WI38 (cell line): ENCODE data around the gene SIL1.
A peak's percentile ranks its signal among the peaks of the same experiment; 100 is the strongest.

Experiments used
- H3K4me3 ChIP-seq: 2 replicates; pipeline ENCODE4 v1.5.1; 2011; ENCODE audit warnings: low read depth, mild to moderate bottlenecking, control low read depth, low read length
- CTCF ChIP-seq: IDR thresholded peaks from 2 replicates; pipeline ENCODE4 v1.5.1; 2012; ENCODE audit warnings: low read depth, mild to moderate bottlenecking, control low read depth, low read length

Gene SIL1

GRCh38 chr5:138933522-138934290 lies 264.5 kb downstream of the SIL1 start:
- TF ChIP-seq CTCF, result no peak

GRCh38 chr5:138932171-138932810 lies 265.9 kb downstream of the SIL1 start:
- TF ChIP-seq CTCF, result peak; percentile 2; the same call in 1 of the 2 replicates
- H3K4me3 ChIP-seq, result no peak overlapping the region

More at GRCh38 chr5:138933522-138934290, 264.5 kb downstream of the SIL1 start:
- H3K4me3 ChIP-seq, result no peak overlapping the region

- TF ChIP-seq CTCF, result no peak
- H3K4me3 ChIP-seq, result no peak overlapping the region
These were observed 267.6 kb downstream of the SIL1 start for GRCh38 chr5:138930371-138931097.

GRCh38 chr5:138929571-138929955 lies 268.6 kb downstream of the SIL1 start:
- no peak for TF ChIP-seq CTCF
- no peak overlapping the region for H3K4me3 ChIP-seq

DNA sequence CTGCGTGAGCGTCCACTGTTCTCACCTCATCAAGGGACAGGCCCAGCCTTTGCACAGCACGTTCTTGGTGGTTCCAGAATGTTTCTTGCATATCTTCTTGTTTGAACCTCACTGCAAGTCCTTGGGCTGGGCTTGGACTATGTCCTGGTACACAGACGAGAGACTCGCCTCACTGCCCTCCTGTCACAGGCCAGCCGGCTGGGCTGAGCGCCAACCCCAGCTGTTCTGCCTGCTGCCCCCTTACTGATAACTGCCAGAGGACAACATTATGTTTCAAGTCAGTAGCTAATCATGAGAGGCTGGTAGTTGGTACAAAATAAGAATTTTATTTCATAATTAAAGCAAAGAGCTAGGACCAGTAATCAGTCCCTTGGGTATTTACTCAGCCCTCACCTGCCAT lies 270.2 kb downstream of the SIL1 start:
- no peak for TF ChIP-seq CTCF
- no peak overlapping the region for H3K4me3 ChIP-seq

DNA sequence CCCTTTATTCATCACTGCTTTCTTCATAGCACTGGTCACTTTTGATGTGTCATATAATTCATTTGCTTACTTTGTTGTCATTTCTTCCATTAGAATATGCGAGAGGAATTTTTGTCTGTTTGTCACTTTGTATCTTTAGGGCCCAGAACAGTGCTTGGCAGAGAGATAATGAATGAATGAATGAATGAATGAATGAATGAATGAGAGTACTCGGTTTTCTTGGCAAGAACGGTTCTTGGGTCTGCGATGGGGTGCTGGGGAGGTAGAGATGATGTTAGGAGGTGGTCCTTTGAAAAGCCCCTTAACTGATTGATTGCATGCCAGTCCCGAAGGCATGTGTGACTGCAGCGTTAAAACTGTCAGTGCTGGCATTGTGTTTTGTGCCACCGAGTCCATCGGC lies 270.6 kb downstream of the SIL1 start:
- TF ChIP-seq CTCF, result no peak
- H3K4me3 ChIP-seq, result no peak overlapping the region
